ENCODE measurements around the gene CDKL4. TPM values are rescaled to one million over a fixed set of nuclear protein-coding genes. Genes with fewer than 3 reads are reported as not detected.

The CDKL4 gene
- total and polyA plus RNA-seq, 2 of the 13 experiments (the other 11 are each of a cell fraction or from before 2014, with no cell fraction given), result 0.29 to 0.50 TPM

DNA sequence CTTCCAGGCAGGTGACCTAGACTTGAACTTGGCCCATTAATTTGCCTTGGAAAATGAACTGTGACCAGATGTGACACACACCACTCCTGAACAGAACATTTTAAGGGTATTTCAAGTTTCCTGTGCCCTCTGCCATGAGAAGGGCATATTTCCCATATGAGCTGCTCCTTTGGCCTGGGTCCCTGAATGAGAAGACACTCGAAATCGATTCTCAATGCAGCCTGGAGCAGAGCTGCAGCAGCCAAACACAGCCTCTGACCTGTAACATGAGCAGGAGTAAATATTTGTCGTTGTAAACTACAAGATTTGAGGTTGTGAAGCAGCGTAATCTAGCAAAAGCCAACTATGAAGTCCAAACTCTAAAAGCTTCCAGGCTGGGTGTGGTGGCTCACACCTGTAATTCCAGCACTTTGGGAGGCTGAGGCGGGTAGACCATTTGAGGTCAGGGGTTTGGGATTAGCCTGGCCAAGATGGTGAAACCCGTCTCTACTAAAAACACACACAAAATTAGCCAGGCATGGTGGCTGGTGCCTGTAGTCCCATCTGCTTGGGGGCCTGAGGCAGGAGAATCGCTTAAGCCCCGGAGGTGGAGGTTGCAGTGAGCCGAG is 92.8 kb downstream of the CDKL4 start (continued):
- TF ChIP-seq ZNF503 (CRISPR knock-in tag; IDR thresholded peaks at IDR 0.05), result peak; percentile 87
- peak; percentile 42 for TF ChIP-seq CEBPG (CRISPR knock-in tag; IDR thresholded peaks at IDR 0.05)
- 0 out of 2 replicates have a peak, but pooled peaks have one; percentile 19 for TF ChIP-seq ZBTB34 (CRISPR knock-in tag; IDR thresholded peaks at IDR 0.05)
- TF ChIP-seq RXRA (CRISPR knock-in tag; IDR thresholded peaks at IDR 0.05), result peak; percentile 90
- 0 out of 2 replicates have a peak, but pooled peaks have one; percentile 44 for TF ChIP-seq ZNF124 (CRISPR knock-in tag; IDR thresholded peaks at IDR 0.05)
- no peak for TF ChIP-seq ZSCAN30 (CRISPR knock-in tag; IDR thresholded peaks at IDR 0.05)
- TF ChIP-seq ZNF17 (CRISPR knock-in tag; IDR thresholded peaks at IDR 0.05), result no peak; the same call in 1 of the 2 replicates
- no peak for TF ChIP-seq NAIF1 (CRISPR knock-in tag; IDR thresholded peaks at IDR 0.05; ENCODE audit: borderline replicate concordance)
- TF ChIP-seq ZNF615 (CRISPR knock-in tag; IDR thresholded peaks at IDR 0.05; ENCODE audit: borderline replicate concordance), result no peak
- no peak for TF ChIP-seq STAT5B (CRISPR knock-in tag; IDR thresholded peaks at IDR 0.05)
- TF ChIP-seq ZBTB7B (CRISPR knock-in tag; IDR thresholded peaks at IDR 0.05), result no peak
- TF ChIP-seq ZNF577 (CRISPR knock-in tag; IDR thresholded peaks at IDR 0.05; ENCODE audit: borderline replicate concordance, low read depth), result no peak
- TF ChIP-seq, protein P1, sequence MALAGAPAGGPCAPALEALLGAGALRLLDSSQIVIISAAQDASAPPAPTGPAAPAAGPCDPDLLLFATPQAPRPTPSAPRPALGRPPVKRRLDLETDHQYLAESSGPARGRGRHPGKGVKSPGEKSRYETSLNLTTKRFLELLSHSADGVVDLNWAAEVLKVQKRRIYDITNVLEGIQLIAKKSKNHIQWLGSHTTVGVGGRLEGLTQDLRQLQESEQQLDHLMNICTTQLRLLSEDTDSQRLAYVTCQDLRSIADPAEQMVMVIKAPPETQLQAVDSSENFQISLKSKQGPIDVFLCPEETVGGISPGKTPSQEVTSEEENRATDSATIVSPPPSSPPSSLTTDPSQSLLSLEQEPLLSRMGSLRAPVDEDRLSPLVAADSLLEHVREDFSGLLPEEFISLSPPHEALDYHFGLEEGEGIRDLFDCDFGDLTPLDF (CRISPR knock-in tag; IDR thresholded peaks at IDR 0.05), result no peak
- TF ChIP-seq ZNF382 (CRISPR knock-in tag; IDR thresholded peaks at IDR 0.05; ENCODE audit: borderline replicate concordance), result no peak
- peak; percentile 82; the same call in 1 of the 2 replicates for TF ChIP-seq ZNF703 (CRISPR knock-in tag; IDR thresholded peaks at IDR 0.05; ENCODE audit: borderline replicate concordance)
- TF ChIP-seq ZNF318 (CRISPR knock-in tag; IDR thresholded peaks at IDR 0.05), result no peak
- no peak for TF ChIP-seq MXD3 (CRISPR knock-in tag; IDR thresholded peaks at IDR 0.05)

Measured in HepG2 (cell line).